SU-DHL-6 (cell line): ENCODE measurements around the gene PHF14.

ENCODE experiments used
- H2AFZ ChIP-seq: fragments of 200-600 bp; sonication (generic); 2 replicates; pipeline ENCODE4 v1.6.1; 2014; ENCODE audit warnings: low read depth, mild to moderate bottlenecking, moderate library complexity, mixed read lengths, antibody characterized with exemption, low read length; ENCODE audit not compliant: severe bottlenecking
- H3F3A ChIP-seq: fragments of 200-600 bp; shearing (Covaris generic); 2 replicates; pipeline ENCODE4 v1.6.0; 2016; ENCODE audit warnings: antibody characterized with exemption, mild to moderate bottlenecking; ENCODE audit not compliant: insufficient read depth
- H3K27ac ChIP-seq: fragments of 200-600 bp; sonication (generic); 2 replicates; pipeline ENCODE4 v1.5.1; 2016; ENCODE audit warnings: low read depth, mild to moderate bottlenecking, low read length, moderate library complexity, mixed read lengths
- H3K27me3 ChIP-seq: fragments of 200-600 bp; sonication (generic), shearing (Covaris generic); 2 replicates; pipeline ENCODE4 v1.6.0; 2014; ENCODE audit warnings: mild to moderate bottlenecking, low read length
- H3K36me3 ChIP-seq: fragments of 200-600 bp; sonication (generic); 2 replicates; pipeline ENCODE4 v1.6.1; 2014; ENCODE audit warnings: mild to moderate bottlenecking, low read length, mixed read lengths
- H3K4me2 ChIP-seq: fragments of 300-600, 200-600 bp; shearing (Covaris generic), sonication (generic); 2 replicates; pipeline ENCODE4 v1.6.0; 2014; ENCODE audit warnings: low read length, low read depth, mild to moderate bottlenecking; ENCODE audit not compliant: poor library complexity, severe bottlenecking
- H3K4me3 ChIP-seq: fragments of 200-600 bp; sonication (generic); 2 replicates; pipeline ENCODE4 v1.5.1; 2014; ENCODE audit warnings: antibody characterized with exemption, low read length, mild to moderate bottlenecking, mixed read lengths; ENCODE audit not compliant: insufficient read depth, poor library complexity, severe bottlenecking
- H3K79me2 ChIP-seq: fragments of 200-600 bp; sonication (generic); 2 replicates; pipeline ENCODE4 v1.6.1; 2014; ENCODE audit warnings: mild to moderate bottlenecking, low read length, moderate library complexity; ENCODE audit not compliant: insufficient read depth
- H3K9ac ChIP-seq: fragments of 200-600 bp; sonication (generic); 2 replicates; pipeline ENCODE4 v1.7.0; 2014; ENCODE audit warnings: mild to moderate bottlenecking, low read length
- H3K9me2 ChIP-seq: fragments of 200-600 bp; sonication (generic); replicated peaks from 2 replicates; pipeline ENCODE4 v1.6.1; 2014; ENCODE audit warnings: low read length; ENCODE audit not compliant: insufficient read depth
- H3K9me3 ChIP-seq: fragments of 200-600 bp; sonication (generic); 2 replicates; pipeline ENCODE4 v1.6.1; 2014; ENCODE audit warnings: low read length, mixed read lengths; ENCODE audit not compliant: insufficient read depth
- H4K20me1 ChIP-seq: fragments of 200-600 bp; sonication (generic); 2 replicates; pipeline ENCODE4 v1.6.1; 2014; ENCODE audit warnings: low read depth, mild to moderate bottlenecking, antibody characterized with exemption, low read length, moderate library complexity, mixed read lengths
- CTCF ChIP-seq: fragments of 200-600 bp; sonication (generic); IDR thresholded peaks from one replicate; pipeline ENCODE4 v1.5.1; 2017; ENCODE audit warnings: antibody characterized with exemption, mild to moderate bottlenecking, low read length, moderate library complexity; ENCODE audit not compliant: insufficient read depth, poor library complexity, severe bottlenecking
- EZH2phosphoT487 ChIP-seq: fragments of 200-600 bp; sonication (generic), shearing (Covaris generic); conservative IDR thresholded peaks from 2 replicates; pipeline ENCODE4 v1.6.1; 2018; ENCODE audit warnings: mild to moderate bottlenecking, antibody characterized with exemption, low read length, moderate library complexity, mixed read lengths

PHF14 gene

GRCh38 chr7:11009631-11010030 lies 36.0 kb downstream of the PHF14 start:
- Histone ChIP-seq H3K4me3 (no peak overlapping the region), H3K9me2 (no peaks in the 10 kb centered on the region), H3K9ac (no peak overlapping the region), H3K4me2 (no peak overlapping the region), H2AFZ (no peak overlapping the region), H3K27me3 (no peaks in the 10 kb centered on the region), H3K36me3 (peaks cover 37% of the 10 kb centered on the region), H3K79me2 (peaks cover 87% of the 10 kb centered on the region), H3F3A (peaks cover 5% of the 10 kb centered on the region; the same call in 1 of the 2 replicates), H4K20me1 (peaks cover 15% of the 10 kb centered on the region), H3K9me3 (no peaks in the 10 kb centered on the region), H3K27ac (no peak overlapping the region)
- no peak for TF ChIP-seq CTCF
- TF ChIP-seq EZH2phosphoT487, result no peak

- Histone ChIP-seq H3K9ac (no peak overlapping the region), H3K79me2 (peaks cover 60% of the 10 kb centered on the region)
These were observed 47.8 kb downstream of the PHF14 start for GRCh38 chr7:11021468-11021867.

GRCh38 chr7:11026452-11027359 lies 53.0 kb downstream of the PHF14 start:
- Histone ChIP-seq H3K9ac (no peak overlapping the region), H3K4me2 (no peak overlapping the region), H4K20me1 (peaks cover 6% of the 10 kb centered on the region; the same call in 1 of the 2 replicates), H3K4me3 (no peak overlapping the region), H3K9me2 (no peaks in the 10 kb centered on the region), H3K79me2 (peaks cover 14% of the 10 kb centered on the region), H3K27ac (no peak overlapping the region), H3K9me3 (no peaks in the 10 kb centered on the region), H2AFZ (no peak overlapping the region), H3K27me3 (no peaks in the 10 kb centered on the region), H3K36me3 (peaks cover 45% of the 10 kb centered on the region), H3F3A (no peaks in the 10 kb centered on the region)
- TF ChIP-seq EZH2phosphoT487 (no peak), CTCF (no peak)

More at GRCh38 chr7:11021468-11021867, 47.8 kb downstream of the PHF14 start:
- Histone ChIP-seq H3K9me3 (no peaks in the 10 kb centered on the region), H3F3A (no peaks in the 10 kb centered on the region), H3K9me2 (no peaks in the 10 kb centered on the region), H3K27ac (no peak overlapping the region), H3K4me2 (no peak overlapping the region), H3K4me3 (no peak overlapping the region), H2AFZ (no peak overlapping the region), H3K36me3 (peaks cover 33% of the 10 kb centered on the region), H3K27me3 (no peaks in the 10 kb centered on the region), H4K20me1 (peaks cover 13% of the 10 kb centered on the region)
- TF ChIP-seq EZH2phosphoT487, result no peak
- no peak for TF ChIP-seq CTCF
